HS-5 (cell line): ENCODE measurements around the gene PTTG1IP.
"Not testable (repeated sequence)": the region's sequence is repeated elsewhere in the genome, so short reads cannot be mapped to it uniquely, and the experiment has no call there.

Source experiments
- DNase-seq: peaks from one replicate; pipeline ENCODE4 v3.0.0-alpha.2; 2012; ENCODE audit warnings: low read depth

PTTG1IP gene

DNA sequence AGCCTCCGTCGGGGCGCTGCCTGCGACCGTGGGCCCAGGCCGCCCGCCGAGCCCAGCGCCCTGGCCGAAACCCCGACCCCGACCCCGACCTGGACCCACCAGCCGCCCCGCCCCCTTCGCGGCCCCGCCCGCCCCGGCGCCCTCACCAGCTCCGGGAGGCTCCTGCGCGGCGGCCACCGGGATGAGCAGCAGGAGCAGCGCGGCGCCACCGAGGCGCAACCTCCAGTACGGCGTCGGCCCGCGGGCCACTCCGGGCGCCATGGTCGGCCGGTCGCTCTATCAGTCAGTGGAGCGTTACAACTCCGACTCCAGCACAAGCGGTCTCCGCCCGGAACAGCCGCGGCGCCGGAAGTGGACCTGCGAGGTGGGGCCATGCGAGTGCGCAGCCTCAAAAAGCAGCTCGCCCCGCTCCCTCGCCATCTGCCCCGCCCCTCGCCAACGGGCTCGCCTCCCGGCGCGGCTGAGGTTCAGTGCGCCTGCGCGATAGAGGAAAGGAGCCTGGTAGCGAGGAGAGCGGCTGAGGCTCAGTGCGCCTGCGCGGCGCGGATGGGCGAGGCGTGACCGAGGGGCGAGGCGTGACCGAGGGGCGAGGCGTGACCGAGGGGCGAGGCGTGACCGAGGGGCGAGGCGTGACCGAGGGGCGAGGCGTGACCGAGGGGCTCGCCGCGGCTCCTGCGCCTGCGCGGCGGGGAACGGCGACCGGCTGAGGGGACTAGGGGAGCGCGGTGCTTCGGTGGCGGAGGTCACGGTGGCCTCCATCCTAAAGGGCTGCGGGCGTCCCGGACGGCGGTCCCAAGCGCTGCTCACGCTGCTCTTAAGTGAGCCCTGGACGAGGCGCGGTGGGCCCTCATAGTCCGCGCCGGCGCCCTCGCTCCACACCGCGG lies at the start of gene PTTG1IP:
TSS of gene PTTG1IP (minus strand) at position 335 of the 884 bp plus-strand sequence. CDS start at position 261, 74 bp downstream.
- peak; percentile 77 for DNase-seq

- DNase-seq, result no peak
Measured at GRCh38 chr21:44921928-44922327, 48.4 kb upstream of the PTTG1IP start.

- DNase-seq, result no peak
Measured at GRCh38 chr21:44920694-44921604, 47.5 kb upstream of the PTTG1IP start, which contains the start of gene ITGB2. TSS of gene ITGB2 (minus strand) at chr21:44920899. CDS start at chr21:44910782, 10,117 bp downstream.

- DNase-seq, result no peak
Measured at GRCh38 chr21:44919913-44920693, 46.6 kb upstream of the PTTG1IP start.

- DNase-seq, result no peak
Measured at GRCh38 chr21:44919111-44919912, 45.8 kb upstream of the PTTG1IP start.

DNA sequence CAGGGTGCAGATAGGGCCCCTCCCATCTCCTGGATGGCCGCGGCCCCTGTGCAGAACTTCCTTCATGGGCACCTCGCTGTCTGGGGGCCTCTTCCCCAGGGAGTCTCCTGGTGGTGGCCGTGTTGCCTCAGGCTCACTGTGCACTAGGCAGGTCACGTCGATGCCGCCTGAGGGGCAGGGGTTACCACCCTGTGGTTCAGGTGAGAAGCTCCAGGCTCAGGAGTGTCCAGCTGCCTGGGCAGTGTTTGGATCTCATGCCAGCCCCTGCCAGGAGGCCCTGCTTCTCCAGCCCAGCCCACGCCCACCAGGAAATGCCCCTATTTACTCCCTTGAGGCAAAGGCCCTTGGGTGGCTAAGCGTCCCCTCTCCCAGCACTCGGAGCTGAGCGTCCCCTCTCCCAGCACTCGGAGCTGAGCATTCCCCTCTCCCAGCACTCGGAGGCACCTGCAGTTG lies 45.1 kb upstream of the PTTG1IP start:
- DNase-seq, result no peak

GRCh38 chr21:44918107-44918470 lies 44.6 kb upstream of the PTTG1IP start:
- no peak for DNase-seq

GRCh38 chr21:44917446-44918106 lies 44.1 kb upstream of the PTTG1IP start:
- DNase-seq, result no peak

- DNase-seq, result no peak
Measured at GRCh38 chr21:44916965-44917364, 43.5 kb upstream of the PTTG1IP start.

DNA sequence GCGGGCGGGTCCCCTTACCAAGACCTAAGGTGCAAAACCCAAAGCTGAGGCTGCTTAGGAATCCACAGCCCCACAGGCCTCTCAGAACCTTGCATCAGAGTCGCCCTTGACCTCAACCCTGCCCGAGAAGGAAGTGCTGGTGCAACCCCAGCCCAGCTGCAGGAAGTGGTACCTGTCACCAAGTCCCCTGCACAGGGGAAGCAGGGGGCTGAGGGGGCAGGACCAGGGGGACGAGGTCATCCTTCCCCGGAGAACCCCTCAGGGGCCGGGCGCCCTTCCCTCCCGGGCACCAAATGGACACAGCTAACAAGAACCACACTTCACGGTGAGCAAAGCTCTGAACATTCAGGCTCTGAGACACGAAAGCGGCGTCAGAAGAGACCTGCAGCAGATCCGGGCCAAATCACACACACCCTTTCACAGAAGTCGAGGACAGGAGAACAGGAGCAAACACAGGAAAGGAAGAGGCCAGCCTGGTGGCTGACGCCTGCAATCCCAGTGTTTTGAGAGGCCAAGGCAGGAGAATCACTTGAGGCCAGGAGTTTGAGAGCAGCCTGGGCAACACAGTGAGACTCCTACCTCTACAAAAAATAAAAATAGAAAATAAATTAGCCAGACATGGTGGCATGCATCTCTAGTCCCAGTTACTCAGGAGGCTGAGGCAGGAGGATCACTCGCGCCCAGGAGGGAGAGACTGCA lies 40.8 kb upstream of the PTTG1IP start:
- no peak for DNase-seq

DNA sequence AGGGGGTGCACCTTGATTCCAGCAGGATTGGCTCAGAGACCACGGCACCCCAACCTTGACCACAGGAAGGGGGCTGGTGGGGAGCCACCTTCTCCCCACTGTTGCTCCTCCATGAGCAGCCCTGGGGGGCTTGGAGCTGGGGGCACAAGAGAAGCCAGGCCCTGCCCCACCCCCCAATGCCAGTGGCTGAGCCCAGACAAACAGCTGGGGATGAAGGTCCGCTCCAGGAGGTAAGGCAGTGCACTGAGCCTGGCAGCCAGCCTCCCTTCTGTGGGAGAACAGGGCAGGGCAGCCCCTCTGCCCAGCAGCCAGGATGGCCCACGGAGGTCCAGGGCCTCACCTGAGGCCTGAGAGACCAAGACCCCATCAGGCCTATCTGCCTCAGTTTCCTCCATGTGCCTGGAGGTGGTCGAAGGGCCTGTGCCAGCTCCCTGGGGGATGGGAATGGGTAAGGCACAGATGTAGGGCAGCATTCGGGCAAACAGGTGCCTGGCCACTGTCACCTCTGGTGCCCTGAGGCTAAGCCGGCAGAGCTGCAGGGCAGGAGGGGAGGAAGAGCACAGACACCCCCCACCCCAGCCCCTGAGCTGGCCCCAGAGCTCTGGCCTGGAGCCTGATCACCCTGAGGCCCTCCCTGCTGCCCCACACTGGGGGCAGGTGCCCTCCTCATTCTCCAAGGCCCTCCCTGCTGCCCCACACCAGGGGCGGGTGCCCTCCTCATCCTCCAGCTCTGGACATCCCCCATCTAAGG lies 40.1 kb upstream of the PTTG1IP start:
- no peak for DNase-seq

DNA sequence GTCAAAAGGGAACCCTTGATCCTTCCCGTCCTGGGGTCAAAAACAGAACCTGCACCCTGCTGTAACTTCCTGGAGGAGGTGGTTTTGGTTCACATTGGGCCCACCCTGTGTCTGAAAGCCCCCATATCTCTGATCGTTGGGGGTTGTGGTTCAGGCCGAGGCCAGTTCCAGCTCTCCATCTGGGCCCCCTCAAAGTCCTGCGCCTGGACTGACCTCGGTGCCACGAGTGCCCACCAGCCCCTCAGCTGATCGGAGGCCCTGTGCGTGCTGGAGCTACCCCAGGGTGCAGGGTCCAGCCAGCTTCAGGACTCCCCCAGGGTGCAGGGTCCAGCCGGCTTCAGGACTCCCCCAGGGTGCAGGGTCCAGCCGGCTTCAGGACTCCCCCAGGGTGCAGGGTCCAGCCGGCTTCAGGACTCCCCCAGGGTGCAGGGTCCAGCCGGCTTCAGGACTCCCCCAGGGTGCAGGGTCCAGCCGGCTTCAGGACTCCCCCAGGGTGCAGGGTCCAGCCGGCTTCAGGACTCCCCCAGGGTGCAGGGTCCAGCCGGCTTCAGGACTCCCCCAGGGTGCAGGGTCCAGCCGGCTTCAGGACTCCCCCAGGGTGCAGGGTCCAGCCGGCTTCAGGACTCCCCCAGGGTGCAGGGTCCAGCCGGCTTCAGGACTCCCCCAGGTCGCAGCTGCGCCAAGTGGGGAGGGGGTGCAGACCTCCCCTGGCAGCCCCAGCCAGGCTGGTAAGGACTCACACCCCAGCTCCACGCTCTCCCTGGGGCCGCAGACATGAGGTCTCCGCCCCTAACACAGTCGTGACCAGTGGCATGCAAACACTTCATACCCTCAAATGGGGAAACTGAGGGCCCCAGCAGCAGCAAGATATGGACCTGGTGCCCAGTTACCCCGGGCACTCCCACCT lies 39.3 kb upstream of the PTTG1IP start:
- DNase-seq, result not testable (repeated sequence)

- no peak for DNase-seq
Measured at GRCh38 chr21:44912158-44912473, 38.6 kb upstream of the PTTG1IP start.

- DNase-seq, result no peak
Measured at GRCh38 chr21:44911384-44912157, 38.1 kb upstream of the PTTG1IP start.

DNA sequence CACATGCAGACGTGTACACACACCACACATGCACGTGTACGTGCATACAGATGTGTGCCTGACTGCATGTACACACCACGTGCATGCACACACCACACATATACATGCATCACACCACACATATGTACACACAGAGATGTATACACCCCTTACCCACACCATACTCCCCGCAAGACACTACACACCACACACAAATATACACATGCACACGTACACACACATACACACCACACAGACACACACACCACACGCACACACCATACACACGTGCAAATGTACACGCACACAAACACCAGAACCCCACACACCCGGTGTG lies 37.5 kb upstream of the PTTG1IP start:
- DNase-seq, result no peak

GRCh38 chr21:44910229-44911067 lies 37.0 kb upstream of the PTTG1IP start:
- no peak for DNase-seq

DNA sequence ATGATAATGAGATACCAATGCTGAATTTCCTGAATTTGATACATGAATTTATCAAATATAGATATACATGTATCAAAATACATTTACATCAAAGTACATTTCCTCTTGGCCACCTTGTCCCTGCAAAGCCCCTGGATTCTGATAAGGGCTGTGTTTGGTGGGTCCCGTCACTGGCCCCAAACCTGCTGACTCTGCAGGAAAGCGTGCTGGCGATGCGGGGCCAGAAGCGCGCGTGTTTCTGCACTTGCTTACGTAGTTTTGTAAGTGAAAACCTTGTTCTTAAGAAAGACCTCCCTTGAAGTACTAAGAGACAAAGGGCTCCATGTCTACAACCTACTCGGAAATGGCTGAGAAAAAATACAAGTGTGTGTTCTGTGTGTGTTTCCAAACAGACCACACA lies 36.2 kb upstream of the PTTG1IP start:
- DNase-seq, result no peak
